C4-2B (cell line): ENCODE data around the gene UBAP1.
"Not testable (repeated sequence)": the region's sequence is repeated elsewhere in the genome, so short reads cannot be mapped to it uniquely, and the experiment has no call there.

Source experiments
- ZFX ChIP-seq: fragments of 450-650 bp; IDR thresholded peaks from 2 replicates; pipeline ENCODE4 v1.6.1; 2017
- TF ChIP-seq, protein P1 (sequence below): fragments of 450-650 bp; conservative IDR thresholded peaks from 2 replicates; pipeline ENCODE4 v1.5.1; 2017; ENCODE audit warnings: mild to moderate bottlenecking

DNA sequence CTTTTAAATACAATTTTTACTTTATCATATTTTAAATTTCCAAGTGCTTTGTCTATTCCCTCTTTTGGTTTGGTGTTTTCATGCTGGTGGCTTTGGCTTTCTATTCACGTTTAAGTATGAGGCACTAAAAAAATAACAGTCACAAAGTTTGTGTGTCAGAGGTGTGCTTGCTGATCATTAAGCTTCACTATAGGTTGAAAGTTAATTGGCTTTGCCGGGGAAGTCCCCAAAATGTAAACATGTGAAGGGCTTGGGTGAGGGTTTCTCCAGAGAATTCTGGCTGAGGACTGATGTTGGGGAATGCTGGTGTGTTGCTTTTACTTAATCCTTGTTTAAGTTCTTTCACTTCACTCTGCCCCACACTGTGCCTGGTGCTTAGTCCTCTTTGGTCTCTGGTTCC lies 66.4 kb downstream of the UBAP1 start:
- TF ChIP-seq, protein P1, sequence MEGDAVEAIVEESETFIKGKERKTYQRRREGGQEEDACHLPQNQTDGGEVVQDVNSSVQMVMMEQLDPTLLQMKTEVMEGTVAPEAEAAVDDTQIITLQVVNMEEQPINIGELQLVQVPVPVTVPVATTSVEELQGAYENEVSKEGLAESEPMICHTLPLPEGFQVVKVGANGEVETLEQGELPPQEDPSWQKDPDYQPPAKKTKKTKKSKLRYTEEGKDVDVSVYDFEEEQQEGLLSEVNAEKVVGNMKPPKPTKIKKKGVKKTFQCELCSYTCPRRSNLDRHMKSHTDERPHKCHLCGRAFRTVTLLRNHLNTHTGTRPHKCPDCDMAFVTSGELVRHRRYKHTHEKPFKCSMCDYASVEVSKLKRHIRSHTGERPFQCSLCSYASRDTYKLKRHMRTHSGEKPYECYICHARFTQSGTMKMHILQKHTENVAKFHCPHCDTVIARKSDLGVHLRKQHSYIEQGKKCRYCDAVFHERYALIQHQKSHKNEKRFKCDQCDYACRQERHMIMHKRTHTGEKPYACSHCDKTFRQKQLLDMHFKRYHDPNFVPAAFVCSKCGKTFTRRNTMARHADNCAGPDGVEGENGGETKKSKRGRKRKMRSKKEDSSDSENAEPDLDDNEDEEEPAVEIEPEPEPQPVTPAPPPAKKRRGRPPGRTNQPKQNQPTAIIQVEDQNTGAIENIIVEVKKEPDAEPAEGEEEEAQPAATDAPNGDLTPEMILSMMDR, result not testable (repeated sequence)
- not testable (repeated sequence) for TF ChIP-seq ZFX
